ENCODE data around the gene SCD5.

DNA sequence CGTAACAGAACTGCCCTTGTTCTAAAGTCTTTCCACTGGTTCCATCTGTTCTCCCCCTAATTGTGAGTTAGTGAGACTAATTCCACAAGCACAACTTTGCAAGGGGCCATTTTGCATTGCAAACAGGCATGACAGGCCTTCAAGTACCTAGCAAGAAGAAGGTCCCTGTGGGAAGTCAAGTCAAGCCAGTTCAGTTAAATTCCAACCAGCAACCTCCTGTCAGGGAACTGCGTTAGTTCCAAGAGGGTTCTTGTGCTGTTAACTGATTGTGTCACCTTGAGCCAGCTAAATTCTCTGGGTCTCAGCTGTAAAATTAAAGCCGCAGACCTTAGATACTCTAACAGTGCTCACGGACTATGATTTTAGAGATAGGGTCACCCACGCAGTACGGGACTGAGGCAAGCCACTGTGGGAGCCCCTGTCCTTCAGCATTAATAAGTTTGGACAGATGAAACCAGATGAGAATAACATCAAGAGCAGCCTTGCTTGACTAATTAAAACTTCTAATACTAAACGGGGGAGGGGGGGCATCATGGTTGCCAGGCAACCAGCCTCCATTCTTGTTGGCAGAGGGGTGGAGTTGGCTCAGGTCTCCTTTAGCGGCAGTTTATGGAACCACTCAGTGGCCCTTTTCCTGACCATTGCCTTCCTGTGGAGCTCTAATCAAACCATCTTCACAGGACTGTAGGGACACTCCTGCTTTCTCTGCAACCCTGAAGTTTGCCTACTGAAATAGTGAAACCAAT is 212.7 kb downstream of the SCD5 start:
- TF ChIP-seq, protein P1, sequence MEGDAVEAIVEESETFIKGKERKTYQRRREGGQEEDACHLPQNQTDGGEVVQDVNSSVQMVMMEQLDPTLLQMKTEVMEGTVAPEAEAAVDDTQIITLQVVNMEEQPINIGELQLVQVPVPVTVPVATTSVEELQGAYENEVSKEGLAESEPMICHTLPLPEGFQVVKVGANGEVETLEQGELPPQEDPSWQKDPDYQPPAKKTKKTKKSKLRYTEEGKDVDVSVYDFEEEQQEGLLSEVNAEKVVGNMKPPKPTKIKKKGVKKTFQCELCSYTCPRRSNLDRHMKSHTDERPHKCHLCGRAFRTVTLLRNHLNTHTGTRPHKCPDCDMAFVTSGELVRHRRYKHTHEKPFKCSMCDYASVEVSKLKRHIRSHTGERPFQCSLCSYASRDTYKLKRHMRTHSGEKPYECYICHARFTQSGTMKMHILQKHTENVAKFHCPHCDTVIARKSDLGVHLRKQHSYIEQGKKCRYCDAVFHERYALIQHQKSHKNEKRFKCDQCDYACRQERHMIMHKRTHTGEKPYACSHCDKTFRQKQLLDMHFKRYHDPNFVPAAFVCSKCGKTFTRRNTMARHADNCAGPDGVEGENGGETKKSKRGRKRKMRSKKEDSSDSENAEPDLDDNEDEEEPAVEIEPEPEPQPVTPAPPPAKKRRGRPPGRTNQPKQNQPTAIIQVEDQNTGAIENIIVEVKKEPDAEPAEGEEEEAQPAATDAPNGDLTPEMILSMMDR (IDR thresholded peaks at IDR 0.05; ENCODE audit: low read length) = no peak
- no peak for TF ChIP-seq EZH2phosphoT487 (IDR thresholded peaks at IDR 0.05; ENCODE audit: low read length)
